ENCODE data around the gene SHQ1.
A peak's percentile ranks its signal among the peaks of the same experiment; 100 is the strongest.

Gene SHQ1

GRCh38 chr3:72887343-72887704 is 39.1 kb upstream of the SHQ1 start:
- Mint-ChIP-seq H3K36me3 (ENCODE audit: low read depth) (no peaks in the 10 kb centered on the region), H3K9me3 (no peaks in the 10 kb centered on the region), H3K27ac (no peak overlapping the region), H3K4me1 (ENCODE audit: low read depth) (peaks cover 12% of the 10 kb centered on the region), H3K4me3 (peak overlapping the region; percentile 60), H3K27me3 (peaks cover 58% of the 10 kb centered on the region)
- intact Hi-C loops (cut with micrococcal nuclease): no loop called here

- Mint-ChIP-seq H3K27ac (no peak overlapping the region), H3K36me3 (ENCODE audit: low read depth) (no peaks in the 10 kb centered on the region), H3K9me3 (peaks cover 5% of the 10 kb centered on the region)
These were observed 23.9 kb upstream of the SHQ1 start for GRCh38 chr3:72872183-72872582.

DNA sequence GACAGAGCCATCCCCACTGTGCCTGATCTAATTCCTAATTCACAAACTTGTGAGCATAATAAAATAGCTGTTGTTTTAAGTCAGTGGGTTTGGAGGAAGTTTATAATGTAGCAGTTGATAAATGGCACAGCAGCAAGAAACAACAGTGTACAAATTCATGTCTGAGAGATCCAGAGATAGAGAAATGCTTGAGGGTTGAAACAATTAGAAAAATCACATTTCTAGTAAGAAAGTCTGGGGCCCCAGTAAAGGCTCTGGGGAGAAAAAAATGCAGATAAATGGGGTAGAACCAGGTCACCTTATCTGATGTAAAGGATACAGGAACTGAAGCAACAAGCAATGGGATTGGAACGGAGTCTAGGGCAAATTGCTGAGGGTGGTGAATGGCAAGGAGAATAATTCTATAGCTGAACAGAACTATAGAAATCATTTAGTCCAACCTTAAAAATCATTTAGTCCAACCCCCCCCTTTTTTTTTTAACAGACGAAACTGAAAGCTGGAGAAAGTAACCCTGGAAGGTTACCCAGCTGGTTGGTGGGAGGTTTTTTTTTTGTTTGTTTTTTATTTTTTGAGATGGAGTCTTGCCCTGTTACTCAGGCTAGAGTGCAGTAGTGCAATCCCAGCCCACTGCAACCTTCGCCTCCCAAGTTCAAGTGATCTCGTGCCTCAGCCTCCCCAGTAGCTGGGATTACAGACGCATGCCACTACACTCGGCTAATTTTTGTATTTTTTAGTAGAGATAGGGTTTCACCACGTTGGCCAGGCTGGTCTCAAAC is 14.3 kb upstream of the SHQ1 start:
- no peaks in the 10 kb centered on the region for H3K36me3 Mint-ChIP-seq (ENCODE audit: low read depth)
- intact Hi-C loops (cut with micrococcal nuclease): no loop called here
- H3K27ac Mint-ChIP-seq: no peak overlapping the region
- H3K4me3 Mint-ChIP-seq: no peak overlapping the region
- H3K9me3 Mint-ChIP-seq: peaks cover 2% of the 10 kb centered on the region
- no peaks in the 10 kb centered on the region for H3K27me3 Mint-ChIP-seq
- H3K4me1 Mint-ChIP-seq (ENCODE audit: low read depth): no peaks in the 10 kb centered on the region

More at GRCh38 chr3:72872183-72872582, 23.9 kb upstream of the SHQ1 start:
- Mint-ChIP-seq H3K4me3 (no peak overlapping the region), H3K27me3 (peaks cover 3% of the 10 kb centered on the region), H3K4me1 (ENCODE audit: low read depth) (no peaks in the 10 kb centered on the region)
- intact Hi-C loops (cut with micrococcal nuclease): no loop called here

GRCh38 chr3:72860846-72861245 is 12.6 kb upstream of the SHQ1 start:
- no peak overlapping the region for H3K27ac Mint-ChIP-seq
- H3K36me3 Mint-ChIP-seq (ENCODE audit: low read depth): no peaks in the 10 kb centered on the region
- no peaks in the 10 kb centered on the region for H3K27me3 Mint-ChIP-seq
- no peaks in the 10 kb centered on the region for H3K4me1 Mint-ChIP-seq (ENCODE audit: low read depth)
- no peaks in the 10 kb centered on the region for H3K9me3 Mint-ChIP-seq
- H3K4me3 Mint-ChIP-seq: no peak overlapping the region
- intact Hi-C loops (cut with micrococcal nuclease): no loop called here

GRCh38 chr3:72860053-72860452 is 11.8 kb upstream of the SHQ1 start:
- no peaks in the 10 kb centered on the region for H3K4me1 Mint-ChIP-seq (ENCODE audit: low read depth)
- H3K4me3 Mint-ChIP-seq: no peak overlapping the region
- H3K27ac Mint-ChIP-seq: no peak overlapping the region

GRCh38 chr3:72855001-72855400 is 6.8 kb upstream of the SHQ1 start:
- Mint-ChIP-seq H3K27me3 (no peaks in the 10 kb centered on the region), H3K4me3 (no peak overlapping the region), H3K4me1 (ENCODE audit: low read depth) (no peaks in the 10 kb centered on the region), H3K36me3 (ENCODE audit: low read depth) (no peaks in the 10 kb centered on the region), H3K27ac (no peak overlapping the region), H3K9me3 (no peaks in the 10 kb centered on the region)
- intact Hi-C loops (cut with micrococcal nuclease): no loop called here

More at GRCh38 chr3:72860053-72860452, 11.8 kb upstream of the SHQ1 start:
- intact Hi-C loops (cut with micrococcal nuclease): no loop called here
- no peaks in the 10 kb centered on the region for H3K36me3 Mint-ChIP-seq (ENCODE audit: low read depth)
- no peaks in the 10 kb centered on the region for H3K27me3 Mint-ChIP-seq
- H3K9me3 Mint-ChIP-seq: no peaks in the 10 kb centered on the region

DNA sequence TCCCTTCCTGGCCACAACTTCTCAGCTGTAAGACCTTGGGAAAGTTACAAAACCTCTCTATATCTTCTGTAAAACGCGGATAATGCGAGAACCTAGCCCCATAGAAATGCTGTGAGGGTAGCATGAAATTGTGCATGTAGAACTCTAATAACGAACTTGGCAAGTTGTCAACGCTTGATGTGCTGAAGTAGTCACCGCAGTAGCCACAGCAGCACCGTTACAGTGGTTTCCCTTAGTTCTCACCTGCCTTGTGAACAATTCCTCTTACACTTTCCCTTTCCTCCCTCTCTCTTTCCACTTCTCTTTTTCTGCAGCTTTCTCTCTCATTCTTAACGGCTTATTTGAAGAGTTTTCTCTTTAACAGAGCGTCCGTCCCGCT is 447 bp upstream of the SHQ1 start:
- intact Hi-C loops (cut with micrococcal nuclease): loop anchor here (10.0 kb wide), 1 partner anchor 206 kb away; no protein-coding TSS in a partner anchor
- Mint-ChIP-seq H3K36me3 (ENCODE audit: low read depth) (peaks cover 18% of the 10 kb centered on the region), H3K27ac (peak overlapping the region; percentile 77), H3K9me3 (no peaks in the 10 kb centered on the region), H3K4me3 (peak overlapping the region; percentile 91), H3K4me1 (ENCODE audit: low read depth) (peaks cover 34% of the 10 kb centered on the region), H3K27me3 (peaks cover 5% of the 10 kb centered on the region)

DNA sequence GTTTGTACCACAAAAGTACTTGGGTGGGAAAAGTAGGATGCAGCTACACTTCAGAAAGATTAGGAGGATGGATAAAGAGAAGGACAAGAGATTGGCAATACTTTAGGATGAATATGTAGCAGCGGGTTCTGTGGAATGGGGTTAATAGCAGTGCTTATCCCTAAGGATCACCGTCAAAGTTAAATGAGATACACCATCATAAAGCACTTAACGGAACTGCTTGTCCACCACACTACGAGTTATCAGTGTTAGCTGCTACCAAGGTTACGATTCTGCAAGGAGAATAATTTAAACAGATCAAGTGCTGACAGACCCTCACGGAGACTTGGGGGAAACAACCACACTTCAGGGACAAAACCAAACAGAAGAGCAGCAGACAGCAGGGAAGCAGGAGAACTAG is 963 bp downstream of the SHQ1 start:
- peaks cover 34% of the 10 kb centered on the region for H3K4me1 Mint-ChIP-seq (ENCODE audit: low read depth)
- no peaks in the 10 kb centered on the region for H3K9me3 Mint-ChIP-seq
- H3K4me3 Mint-ChIP-seq: peak overlapping the region; percentile 91
- H3K27ac Mint-ChIP-seq: peak overlapping the region; percentile 77
- peaks cover 5% of the 10 kb centered on the region for H3K27me3 Mint-ChIP-seq
- H3K36me3 Mint-ChIP-seq (ENCODE audit: low read depth): peaks cover 25% of the 10 kb centered on the region
- intact Hi-C loops (cut with micrococcal nuclease): loop anchor here (10.0 kb wide), 1 partner anchor 208 kb away; no protein-coding TSS in a partner anchor

- peaks cover 36% of the 10 kb centered on the region for H3K36me3 Mint-ChIP-seq (ENCODE audit: low read depth)
- no peak overlapping the region for H3K27ac Mint-ChIP-seq
- peaks cover 34% of the 10 kb centered on the region for H3K4me1 Mint-ChIP-seq (ENCODE audit: low read depth)
- intact Hi-C loops (cut with micrococcal nuclease): loop anchor here (10.0 kb wide), 1 partner anchor 209 kb away; no protein-coding TSS in a partner anchor
- H3K4me3 Mint-ChIP-seq: no peak overlapping the region
- H3K9me3 Mint-ChIP-seq: no peaks in the 10 kb centered on the region
- H3K27me3 Mint-ChIP-seq: peaks cover 5% of the 10 kb centered on the region
These were observed 2.1 kb downstream of the SHQ1 start for GRCh38 chr3:72846166-72846565.

DNA sequence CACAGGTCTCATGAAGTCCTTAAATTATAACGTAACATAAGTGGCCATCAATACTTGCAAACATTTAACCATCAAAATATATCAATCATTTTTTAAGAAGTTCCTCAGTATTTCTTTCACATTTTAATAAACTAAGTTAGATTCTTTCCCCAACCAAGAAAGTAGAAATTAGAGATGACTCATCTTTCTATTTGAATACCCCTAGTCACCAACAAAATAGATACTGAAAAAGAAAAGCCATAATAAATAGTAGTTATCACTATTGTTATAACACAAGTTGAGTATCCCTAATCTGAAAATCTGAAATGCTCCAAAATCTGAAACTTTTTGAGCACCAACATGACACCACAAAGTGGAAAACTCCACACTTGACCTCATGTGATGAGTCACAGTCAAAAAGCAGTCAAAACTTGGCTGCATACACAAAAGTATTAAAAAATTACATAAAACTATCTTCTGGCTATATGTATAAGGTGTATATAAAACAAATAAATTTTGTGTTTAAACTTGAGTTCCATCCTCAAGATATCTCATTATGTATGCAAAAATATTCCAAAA is 3.7 kb downstream of the SHQ1 start:
- Mint-ChIP-seq H3K27me3 (peaks cover 5% of the 10 kb centered on the region), H3K27ac (no peak overlapping the region), H3K4me1 (ENCODE audit: low read depth) (peaks cover 34% of the 10 kb centered on the region), H3K36me3 (ENCODE audit: low read depth) (peaks cover 51% of the 10 kb centered on the region), H3K4me3 (no peak overlapping the region), H3K9me3 (no peaks in the 10 kb centered on the region)
- intact Hi-C loops (cut with micrococcal nuclease): loop anchor here (10.0 kb wide), 1 partner anchor 210 kb away; no protein-coding TSS in a partner anchor

DNA sequence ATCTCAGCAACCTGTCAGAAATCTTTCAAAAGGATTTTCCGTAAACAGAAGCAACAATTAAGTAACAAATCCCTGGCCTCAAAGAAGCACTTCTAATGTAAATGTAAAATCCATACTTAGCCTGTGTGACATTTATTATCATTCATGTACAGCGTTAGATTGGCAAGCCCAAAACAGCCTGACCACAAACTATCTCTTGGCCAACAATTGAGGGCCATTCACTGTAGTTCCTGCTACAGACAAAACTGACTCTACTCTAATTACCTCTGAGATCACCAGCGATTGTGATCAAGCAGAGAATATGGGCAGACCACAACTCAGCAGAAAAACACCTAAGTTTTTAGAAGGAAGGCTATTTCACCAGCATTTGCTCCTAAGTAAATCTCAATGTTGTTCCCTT is 9.2 kb downstream of the SHQ1 start:
- no peaks in the 10 kb centered on the region for H3K9me3 Mint-ChIP-seq
- H3K4me3 Mint-ChIP-seq: no peak overlapping the region
- peaks cover 80% of the 10 kb centered on the region for H3K36me3 Mint-ChIP-seq (ENCODE audit: low read depth)
- no peaks in the 10 kb centered on the region for H3K27me3 Mint-ChIP-seq
- no peak overlapping the region for H3K27ac Mint-ChIP-seq
- peaks cover 3% of the 10 kb centered on the region for H3K4me1 Mint-ChIP-seq (ENCODE audit: low read depth)
- intact Hi-C loops (cut with micrococcal nuclease): no loop called here

- Mint-ChIP-seq H3K27me3 (no peaks in the 10 kb centered on the region), H3K27ac (no peak overlapping the region), H3K4me3 (no peak overlapping the region), H3K9me3 (no peaks in the 10 kb centered on the region), H3K4me1 (ENCODE audit: low read depth) (no peaks in the 10 kb centered on the region), H3K36me3 (ENCODE audit: low read depth) (peaks cover 74% of the 10 kb centered on the region)
- intact Hi-C loops (cut with micrococcal nuclease): no loop called here
These were observed 11.3 kb downstream of the SHQ1 start for GRCh38 chr3:72836923-72837322.

DNA sequence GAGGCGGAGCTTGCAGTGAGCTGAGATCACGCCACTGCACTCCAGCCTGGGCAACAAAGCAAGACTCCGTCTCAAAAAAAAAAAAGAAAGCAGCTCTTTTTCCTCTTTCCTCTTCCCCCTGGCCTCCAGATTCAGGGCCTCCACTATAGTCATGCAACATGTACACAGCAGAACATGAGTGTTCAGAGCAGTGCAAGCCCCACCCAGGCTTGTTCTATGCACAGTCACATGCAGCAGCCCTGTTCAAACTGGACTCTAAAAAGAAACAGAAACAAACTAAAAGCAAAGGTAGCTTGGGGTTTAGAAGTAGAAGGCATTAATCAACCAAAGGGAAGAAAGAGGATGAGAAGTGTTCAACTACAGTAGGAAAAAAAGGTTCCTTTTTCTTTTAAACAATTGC is 11.8 kb downstream of the SHQ1 start:
- no peak overlapping the region for H3K27ac Mint-ChIP-seq
- H3K4me3 Mint-ChIP-seq: no peak overlapping the region
- no peaks in the 10 kb centered on the region for H3K9me3 Mint-ChIP-seq
- H3K4me1 Mint-ChIP-seq (ENCODE audit: low read depth): no peaks in the 10 kb centered on the region
- intact Hi-C loops (cut with micrococcal nuclease): no loop called here
- H3K36me3 Mint-ChIP-seq (ENCODE audit: low read depth): peaks cover 69% of the 10 kb centered on the region
- H3K27me3 Mint-ChIP-seq: no peaks in the 10 kb centered on the region

DNA sequence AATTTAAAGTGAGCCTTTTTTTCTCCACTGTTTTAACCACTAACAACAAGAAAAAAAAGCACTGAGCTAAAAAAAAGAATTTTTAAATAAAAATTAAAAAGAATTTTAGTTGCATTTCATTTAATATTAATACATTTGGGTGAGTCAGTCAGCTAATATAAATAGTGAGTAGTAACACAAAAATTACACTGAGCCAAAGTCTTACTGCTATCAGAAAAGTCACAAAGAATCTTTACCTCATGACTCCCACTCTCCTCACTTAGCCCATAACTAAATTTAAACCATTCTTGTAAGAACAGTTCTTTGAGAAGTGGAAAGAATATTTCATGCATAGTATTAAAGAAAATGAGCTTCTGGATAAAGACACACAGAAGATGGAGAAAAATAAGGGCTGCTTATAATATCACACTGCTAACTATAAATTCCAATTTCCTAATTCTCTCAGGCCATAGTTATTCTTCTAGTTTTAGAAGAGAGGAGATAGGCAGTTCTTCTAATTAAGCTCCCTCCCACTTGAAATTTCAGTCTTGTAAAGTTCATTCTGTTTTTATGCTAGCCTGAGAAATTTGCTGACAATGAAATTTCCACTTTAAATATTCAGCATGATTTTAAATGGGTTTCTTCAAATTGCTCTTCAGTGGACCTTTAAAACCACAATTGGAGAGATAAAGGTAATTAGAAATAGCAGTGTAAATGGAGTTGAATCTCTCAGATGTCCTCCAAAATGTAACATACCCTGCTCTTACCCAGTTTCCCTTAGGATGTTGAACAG is 17.6 kb downstream of the SHQ1 start:
- Mint-ChIP-seq H3K27ac (no peak overlapping the region), H3K27me3 (no peaks in the 10 kb centered on the region)

More for the DNA sequence above, 17.6 kb downstream of the SHQ1 start:
- Mint-ChIP-seq H3K4me3 (no peak overlapping the region), H3K9me3 (no peaks in the 10 kb centered on the region), H3K36me3 (ENCODE audit: low read depth) (peaks cover 38% of the 10 kb centered on the region), H3K4me1 (ENCODE audit: low read depth) (no peaks in the 10 kb centered on the region)
- intact Hi-C loops (cut with micrococcal nuclease): no loop called here
